Colonic mucosa (tissue), 4 donors: ENCODE results near the gene CDK5. TPM values are rescaled to one million over a fixed set of nuclear protein-coding genes. Genes with fewer than 3 reads are reported as not detected.

Experiments
- DNase-seq: peaks from one replicate; pipeline ENCODE4 v3.0.0-alpha.2; 2020
- H3K27ac ChIP-seq: fragments of 200-600 bp; one replicate; pipeline ENCODE4 v1.8.0; 2021
- H3K27me3 ChIP-seq: fragments of 200-600 bp; one replicate; pipeline ENCODE4 v1.8.0; 2021
- H3K36me3 ChIP-seq: fragments of 200-600 bp; one replicate; pipeline ENCODE4 v1.8.0; 2021
- H3K4me1 ChIP-seq: fragments of 200-600 bp; one replicate; pipeline ENCODE4 v1.8.0; 2021; ENCODE audit warnings: mild to moderate bottlenecking
- H3K4me3 ChIP-seq: fragments of 200-600 bp; one replicate; pipeline ENCODE4 v1.8.0; 2021
- H3K9ac ChIP-seq, 2 donors: one replicate each; pipeline ENCODE4 v1.7.0; 2013; ENCODE audit warnings: control low read depth in 2 of 2, low read depth in 2 of 2, low read length in 2 of 2
- H3K9me3 ChIP-seq: fragments of 200-600 bp; one replicate; pipeline ENCODE4 v1.8.0; 2021
- CTCF ChIP-seq: fragments of 200-600 bp; IDR thresholded peaks from one replicate; pipeline ENCODE4 v1.8.0; 2022; ENCODE audit warnings: antibody characterized with exemption, mild to moderate bottlenecking
- intact Hi-C: fragments of 100-400 bp; cut with DNase I; formaldehyde crosslinking; loops from one replicate; pipeline ENCODE4 v1.14.1; 2022
- total RNA-seq, 2 donors: library from RNA; stranded (reverse); fragmentation: NEBNext Ultra II Directional in 1 of 2; extraction: Animal tissue kit (Norgen Biotek cat#: 25700) in 1 of 2; gene quantifications; one replicate each; pipeline ENCODE4 v1.2.1, GENCODE V29; 2021
- donor health status: healthy.
- donor health status: DM: no; HTN: no; CAD: no.
- donor health status: DM: no; HTN: no; CAD: no.

Gene CDK5
- total RNA-seq, 2 donors from 2014 or later = 11.3 to 15.9 TPM

- no peaks in the 10 kb centered on the region for H3K36me3 ChIP-seq
These were observed 31.6 kb downstream of the CDK5 start for GRCh38 chr7:151025924-151026671.

GRCh38 chr7:151024435-151025056, 33.2 kb downstream of the CDK5 start, which contains the start of gene ATG9B:
ATG9B (minus strand) TSS chr7:151024494; CDS start chr7:151024423, 71 bp downstream.
- Histone ChIP-seq H3K9ac (no peak within 1 kb of the TSS), H3K36me3 (no peaks in the 10 kb centered on the region), H3K27ac (no peak within 1 kb of the TSS), H3K4me1 (no peaks in the 10 kb centered on the region), H3K9me3 (no peaks in the 10 kb centered on the region), H3K27me3 (peaks cover 6% of the 10 kb centered on the region), H3K4me3 (no peak within 1 kb of the TSS)
- no peak for TF ChIP-seq CTCF
- intact Hi-C loops = no loop called here
- DNase-seq = no peak

More at GRCh38 chr7:151025924-151026671, 31.6 kb downstream of the CDK5 start:
- TF ChIP-seq CTCF = no peak
- no peak overlapping the region for H3K9ac ChIP-seq
- H3K27me3 ChIP-seq = no peaks in the 10 kb centered on the region
- no peak overlapping the region for H3K27ac ChIP-seq
- no peaks in the 10 kb centered on the region for H3K9me3 ChIP-seq
- no peak for DNase-seq
- H3K4me3 ChIP-seq = no peak overlapping the region
- intact Hi-C loops = no loop called here
- H3K4me1 ChIP-seq = no peaks in the 10 kb centered on the region

GRCh38 chr7:151023232-151023631, 34.5 kb downstream of the CDK5 start:
- DNase-seq = no peak

GRCh38 chr7:151020231-151020630, 37.5 kb downstream of the CDK5 start:
- no peak overlapping the region for H3K4me3 ChIP-seq
- no peaks in the 10 kb centered on the region for H3K4me1 ChIP-seq
- no peak overlapping the region for H3K27ac ChIP-seq
- no peaks in the 10 kb centered on the region for H3K9me3 ChIP-seq
- no peak for TF ChIP-seq CTCF
- no peaks in the 10 kb centered on the region for H3K36me3 ChIP-seq
- intact Hi-C loops = no loop called here
- peaks cover 19% of the 10 kb centered on the region for H3K27me3 ChIP-seq
- DNase-seq = no peak
- no peak overlapping the region for H3K9ac ChIP-seq

More at GRCh38 chr7:151023232-151023631, 34.5 kb downstream of the CDK5 start:
- H3K27me3 ChIP-seq = peaks cover 19% of the 10 kb centered on the region
- TF ChIP-seq CTCF = no peak
- H3K27ac ChIP-seq = no peak overlapping the region
- no peaks in the 10 kb centered on the region for H3K9me3 ChIP-seq
- no peak overlapping the region for H3K9ac ChIP-seq
- H3K4me3 ChIP-seq = no peak overlapping the region
- intact Hi-C loops = no loop called here
- no peaks in the 10 kb centered on the region for H3K4me1 ChIP-seq
- no peaks in the 10 kb centered on the region for H3K36me3 ChIP-seq

GRCh38 chr7:151019130-151019447, 38.6 kb downstream of the CDK5 start:
- Histone ChIP-seq H3K4me3 (peak overlapping the region; percentile 13), H3K27ac (no peak overlapping the region)

More at GRCh38 chr7:151019130-151019447, 38.6 kb downstream of the CDK5 start:
- no peaks in the 10 kb centered on the region for H3K9me3 ChIP-seq
- no peaks in the 10 kb centered on the region for H3K4me1 ChIP-seq
- DNase-seq = no peak
- H3K9ac ChIP-seq = no peak overlapping the region
- H3K36me3 ChIP-seq = no peaks in the 10 kb centered on the region
- no peak for TF ChIP-seq CTCF
- intact Hi-C loops = no loop called here
- H3K27me3 ChIP-seq = peaks cover 19% of the 10 kb centered on the region
